GM12891 (cell line): ENCODE results near the gene AGRN.

ENCODE experiments used
- PAX5 ChIP-seq: IDR thresholded peaks from 2 replicates; pipeline ENCODE4 v1.6.1; 2011; ENCODE audit warnings: low read length, moderate library complexity, mild to moderate bottlenecking; ENCODE audit not compliant: insufficient read depth, severe bottlenecking
- POLR2A ChIP-seq: IDR thresholded peaks from 2 replicates; pipeline ENCODE4 v1.6.1; 2011; ENCODE audit warnings: low read depth, low read length, control low read depth
- POLR2AphosphoS5 ChIP-seq: IDR thresholded peaks from 2 replicates; pipeline ENCODE4 v1.6.1; 2011; ENCODE audit warnings: low read depth, low read length, control low read depth
- POU2F2 ChIP-seq: IDR thresholded peaks from 2 replicates; pipeline ENCODE4 v1.6.1; 2011; ENCODE audit warnings: low read depth, mild to moderate bottlenecking, control low read depth, low read length, moderate library complexity
- SPI1 ChIP-seq: IDR thresholded peaks from 2 replicates; pipeline ENCODE4 v1.6.1; 2011; ENCODE audit warnings: low read depth, low read length, control low read depth
- TAF1 ChIP-seq: IDR thresholded peaks from 2 replicates; pipeline ENCODE4 v1.6.1; 2011; ENCODE audit warnings: low read depth, low read length, control low read depth

DNA sequence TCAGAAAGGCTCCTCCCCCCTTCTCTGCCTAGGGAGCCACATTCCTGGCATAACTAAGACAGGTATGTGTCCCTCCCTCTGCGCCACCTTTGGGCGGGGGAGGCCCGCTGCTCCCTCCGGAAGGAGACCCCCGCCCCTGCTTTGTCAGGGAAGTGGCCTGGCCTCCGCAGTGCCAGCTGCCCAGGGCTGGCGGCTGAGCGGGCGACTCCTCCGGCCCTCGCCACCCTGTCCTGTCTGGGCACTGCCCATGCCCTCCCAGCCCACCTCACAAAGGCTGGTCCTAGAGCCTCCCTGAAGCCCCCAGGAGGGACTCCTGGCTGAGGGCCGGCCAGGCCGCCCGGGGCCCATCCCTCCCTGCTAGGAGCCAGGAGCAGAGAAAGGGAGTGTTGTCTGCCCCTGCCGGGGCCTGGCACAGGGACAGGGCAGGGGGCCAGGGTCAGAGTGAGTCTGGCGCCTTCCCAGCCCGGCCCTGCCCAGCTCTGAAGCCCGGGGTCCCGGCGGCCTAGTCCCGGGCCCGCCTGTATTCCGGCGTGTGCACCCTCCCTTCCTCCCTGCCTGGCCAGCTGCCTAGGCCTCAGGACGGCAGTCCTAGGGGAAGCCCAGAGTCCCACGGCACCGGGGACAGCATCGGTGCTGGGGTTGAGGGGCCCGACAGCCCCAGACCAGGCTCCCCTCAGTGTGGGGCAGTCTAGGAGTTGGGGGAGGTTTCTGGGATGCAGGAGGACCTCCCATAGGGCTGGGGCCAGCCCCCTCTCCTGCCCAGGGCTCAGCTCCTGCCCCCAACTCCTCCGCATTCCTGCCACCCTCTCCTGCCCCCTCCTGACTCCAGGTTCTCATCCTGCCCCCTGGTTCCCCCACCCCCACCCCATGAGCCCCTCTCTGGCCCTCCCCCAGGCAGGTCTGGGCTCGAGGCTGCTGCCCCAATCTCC lies 5.1 kb downstream of the AGRN start:
- TF ChIP-seq POLR2AphosphoS5 (no peak), POLR2A (no peak), TAF1 (no peak), SPI1 (no peak), PAX5 (no peak), POU2F2 (no peak)
